OCI-LY7 (cell line): Measurements from ENCODE around the gene THAP6.

Experiments used
- CTCF ChIP-seq: fragments of 200-600 bp; sonication (generic); conservative IDR thresholded peaks from 2 replicates; pipeline ENCODE4 v1.5.1; 2014; ENCODE audit warnings: mild to moderate bottlenecking, antibody characterized with exemption, low read length, moderate library complexity, mixed read lengths
- EZH2phosphoT487 ChIP-seq: fragments of 200-600 bp; sonication (generic); IDR thresholded peaks from 2 replicates; pipeline ENCODE4 v1.6.1; 2018; ENCODE audit warnings: low read depth, borderline replicate concordance, mild to moderate bottlenecking, mixed run types, antibody characterized with exemption, low read length, moderate library complexity, mixed read lengths

- TF ChIP-seq CTCF: no peak
- no peak for TF ChIP-seq EZH2phosphoT487
Measured at GRCh38 chr4:75561789-75562188, 47.5 kb downstream of the THAP6 start.
